Mucosa of stomach (tissue), 1 donor: ENCODE measurements around the gene GNB1L.

Experiments used
- H3K27me3 ChIP-seq: one replicate; pipeline ENCODE4 v1.7.0; 2013; ENCODE audit warnings: mild to moderate bottlenecking, low read length; ENCODE audit not compliant: control insufficient read depth, insufficient read depth
- H3K36me3 ChIP-seq: one replicate; pipeline ENCODE4 v1.7.0; 2013; ENCODE audit warnings: low read length; ENCODE audit not compliant: control insufficient read depth, insufficient read depth
- H3K4me1 ChIP-seq: one replicate; pipeline ENCODE4 v1.7.0; 2013; ENCODE audit warnings: mild to moderate bottlenecking, low read length; ENCODE audit not compliant: control insufficient read depth, insufficient read depth
- H3K4me3 ChIP-seq: one replicate; pipeline ENCODE4 v1.7.0; 2013; ENCODE audit warnings: low read length
- H3K9ac ChIP-seq: one replicate; pipeline ENCODE4 v1.7.0; 2013; ENCODE audit warnings: mild to moderate bottlenecking, low read length, moderate library complexity
- H3K9me3 ChIP-seq: one replicate; pipeline ENCODE4 v1.7.0; 2013; ENCODE audit warnings: mild to moderate bottlenecking, low read length, moderate library complexity; ENCODE audit not compliant: control insufficient read depth
- donor health status: Pancreatic carcinoma.

GNB1L gene

DNA sequence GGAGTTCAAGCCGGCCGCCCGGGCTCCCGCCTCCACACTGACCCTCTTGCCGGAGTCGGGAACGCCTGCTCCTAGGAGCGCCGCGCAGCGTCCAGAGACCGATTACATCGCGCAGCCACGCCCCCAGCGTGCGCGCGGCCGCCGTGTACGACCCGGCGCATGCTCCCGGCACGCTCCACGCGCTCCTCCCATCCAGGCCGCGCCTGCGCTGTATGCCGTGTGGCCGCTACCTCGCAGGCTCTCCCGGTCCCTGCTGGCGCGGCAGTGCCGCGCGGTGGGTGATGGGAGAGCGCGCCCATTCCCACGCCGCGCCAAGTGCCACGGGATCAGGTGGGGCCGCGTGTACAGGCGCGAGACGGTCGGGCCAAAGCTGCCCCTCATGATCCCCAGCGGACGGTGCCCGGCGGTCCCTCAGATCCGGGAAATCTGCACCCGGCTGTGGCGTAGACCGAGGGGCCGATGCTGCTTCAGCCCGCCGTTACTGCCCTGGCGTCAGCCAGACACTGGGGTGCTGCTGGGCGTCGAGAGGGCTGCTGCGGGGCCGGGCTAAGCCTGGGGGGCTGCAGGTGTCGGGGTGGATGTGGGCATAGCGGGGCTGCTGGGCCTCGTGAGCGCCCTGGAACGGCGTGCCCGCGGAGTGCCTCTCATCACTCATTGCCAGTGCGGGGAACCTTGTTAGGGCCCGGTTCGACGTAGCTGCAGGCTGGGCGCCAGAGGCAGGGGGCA lies at the start of gene GNB1L, which contains the start of gene RTL10:
Gene GNB1L, minus strand, starts transcription at position 97 of the 726 bp plus-strand sequence. CDS start 33,519 bp downstream, outside the sequence.
Gene RTL10, minus strand, starts transcription at position 97 of the 726 bp plus-strand sequence. CDS start 2,613 bp downstream, outside the sequence.
- H3K9ac ChIP-seq: peak within 1 kb of the TSS; percentile 88
- H3K9me3 ChIP-seq: no peaks in the 10 kb centered on the region
- H3K27me3 ChIP-seq: no peaks in the 10 kb centered on the region
- peak within 1 kb of the TSS; percentile 87 for H3K4me3 ChIP-seq
- peaks cover 37% of the 10 kb centered on the region for H3K4me1 ChIP-seq
- peaks cover 4% of the 10 kb centered on the region for H3K36me3 ChIP-seq

DNA sequence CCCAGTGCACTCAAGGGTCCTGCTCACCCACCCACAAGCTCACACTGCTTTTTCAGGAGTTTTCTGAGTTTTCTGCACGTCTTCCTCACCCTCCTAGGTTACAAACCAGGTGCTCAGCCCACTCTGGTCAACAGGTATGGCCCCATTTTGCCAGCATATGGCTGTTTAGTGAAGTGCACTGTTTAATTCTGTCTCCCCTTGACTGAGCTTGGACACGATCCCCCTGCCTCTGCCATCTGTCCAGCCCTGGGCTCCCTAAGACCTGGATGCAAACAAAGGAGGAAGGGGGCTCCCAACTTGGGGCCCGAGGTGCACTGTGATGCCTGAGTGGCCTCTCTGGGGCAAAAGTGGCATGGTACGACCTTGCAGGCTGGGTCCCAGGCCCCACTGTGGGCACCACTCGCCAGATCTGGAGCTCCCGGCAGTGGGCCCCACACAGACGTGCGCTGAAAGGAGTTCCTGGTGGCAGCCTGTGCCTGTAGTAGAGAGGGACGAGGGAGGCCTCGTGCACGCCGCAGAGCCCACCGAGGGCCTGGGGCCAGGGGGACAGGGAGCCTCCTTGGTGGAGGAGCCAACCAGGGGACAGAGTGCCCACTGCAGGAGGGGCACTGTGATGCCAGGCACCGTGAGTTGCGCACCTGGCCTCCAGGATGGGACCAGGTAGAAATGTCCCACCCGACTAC lies 49.6 kb upstream of the GNB1L start:
- no peak overlapping the region for H3K9ac ChIP-seq
- H3K4me1 ChIP-seq: peaks cover 9% of the 10 kb centered on the region
- no peak overlapping the region for H3K4me3 ChIP-seq
- H3K36me3 ChIP-seq: no peaks in the 10 kb centered on the region
- no peaks in the 10 kb centered on the region for H3K27me3 ChIP-seq
- no peaks in the 10 kb centered on the region for H3K9me3 ChIP-seq

GRCh38 chr22:19903513-19903912 lies 48.8 kb upstream of the GNB1L start:
- H3K36me3 ChIP-seq: no peaks in the 10 kb centered on the region

GRCh38 chr22:19903031-19903430 lies 48.4 kb upstream of the GNB1L start:
- H3K4me3 ChIP-seq: no peak overlapping the region
- no peak overlapping the region for H3K9ac ChIP-seq
- no peaks in the 10 kb centered on the region for H3K9me3 ChIP-seq
- peaks cover 9% of the 10 kb centered on the region for H3K4me1 ChIP-seq
- H3K27me3 ChIP-seq: no peaks in the 10 kb centered on the region
- no peaks in the 10 kb centered on the region for H3K36me3 ChIP-seq

More at GRCh38 chr22:19903513-19903912, 48.8 kb upstream of the GNB1L start:
- Histone ChIP-seq H3K4me3 (no peak overlapping the region), H3K9ac (no peak overlapping the region), H3K9me3 (no peaks in the 10 kb centered on the region), H3K27me3 (no peaks in the 10 kb centered on the region), H3K4me1 (peaks cover 9% of the 10 kb centered on the region)

GRCh38 chr22:19902245-19902715 lies 47.6 kb upstream of the GNB1L start:
- peaks cover 9% of the 10 kb centered on the region for H3K4me1 ChIP-seq
- no peaks in the 10 kb centered on the region for H3K9me3 ChIP-seq
- H3K36me3 ChIP-seq: no peaks in the 10 kb centered on the region
- H3K9ac ChIP-seq: no peak overlapping the region
- H3K27me3 ChIP-seq: no peaks in the 10 kb centered on the region
- H3K4me3 ChIP-seq: no peak overlapping the region

DNA sequence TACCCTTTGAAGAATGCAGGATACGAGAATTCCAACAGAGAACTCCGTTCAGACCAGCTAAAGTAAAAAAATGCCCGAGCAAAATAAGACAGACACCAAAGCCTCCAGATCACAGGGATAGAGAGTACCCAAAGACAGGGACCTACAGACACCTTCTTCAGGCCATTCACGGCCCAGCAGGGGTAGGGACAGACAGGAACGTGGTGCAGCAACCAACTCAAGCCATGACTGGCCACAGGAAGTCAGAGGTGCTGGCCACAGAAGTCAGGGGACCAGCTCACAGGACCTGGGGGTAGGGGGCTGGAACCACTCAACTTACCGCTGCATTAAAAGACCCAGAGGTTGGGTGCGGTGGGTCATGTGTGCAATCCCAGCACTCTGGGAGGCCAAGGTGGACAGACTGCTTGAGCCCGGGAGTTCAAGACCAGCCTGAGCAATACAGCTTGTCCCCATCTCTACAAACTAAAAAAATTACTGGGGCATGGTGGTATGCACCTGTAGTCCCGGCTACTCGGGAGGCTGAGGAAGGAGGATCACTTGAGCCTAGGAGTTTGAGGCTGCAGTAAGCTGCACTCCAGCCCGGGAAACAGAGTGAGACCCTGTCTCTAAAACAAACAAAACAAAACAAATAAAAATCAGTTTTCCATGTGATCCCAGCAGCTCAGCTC lies 47.0 kb upstream of the GNB1L start:
- no peaks in the 10 kb centered on the region for H3K9me3 ChIP-seq
- H3K27me3 ChIP-seq: no peaks in the 10 kb centered on the region
- no peak overlapping the region for H3K4me3 ChIP-seq
- no peaks in the 10 kb centered on the region for H3K36me3 ChIP-seq
- H3K4me1 ChIP-seq: peaks cover 9% of the 10 kb centered on the region
- H3K9ac ChIP-seq: no peak overlapping the region

GRCh38 chr22:19900707-19901436 lies 46.2 kb upstream of the GNB1L start:
- Histone ChIP-seq H3K27me3 (no peaks in the 10 kb centered on the region), H3K4me1 (peaks cover 9% of the 10 kb centered on the region), H3K9ac (no peak overlapping the region), H3K36me3 (no peaks in the 10 kb centered on the region), H3K9me3 (no peaks in the 10 kb centered on the region), H3K4me3 (no peak overlapping the region)

DNA sequence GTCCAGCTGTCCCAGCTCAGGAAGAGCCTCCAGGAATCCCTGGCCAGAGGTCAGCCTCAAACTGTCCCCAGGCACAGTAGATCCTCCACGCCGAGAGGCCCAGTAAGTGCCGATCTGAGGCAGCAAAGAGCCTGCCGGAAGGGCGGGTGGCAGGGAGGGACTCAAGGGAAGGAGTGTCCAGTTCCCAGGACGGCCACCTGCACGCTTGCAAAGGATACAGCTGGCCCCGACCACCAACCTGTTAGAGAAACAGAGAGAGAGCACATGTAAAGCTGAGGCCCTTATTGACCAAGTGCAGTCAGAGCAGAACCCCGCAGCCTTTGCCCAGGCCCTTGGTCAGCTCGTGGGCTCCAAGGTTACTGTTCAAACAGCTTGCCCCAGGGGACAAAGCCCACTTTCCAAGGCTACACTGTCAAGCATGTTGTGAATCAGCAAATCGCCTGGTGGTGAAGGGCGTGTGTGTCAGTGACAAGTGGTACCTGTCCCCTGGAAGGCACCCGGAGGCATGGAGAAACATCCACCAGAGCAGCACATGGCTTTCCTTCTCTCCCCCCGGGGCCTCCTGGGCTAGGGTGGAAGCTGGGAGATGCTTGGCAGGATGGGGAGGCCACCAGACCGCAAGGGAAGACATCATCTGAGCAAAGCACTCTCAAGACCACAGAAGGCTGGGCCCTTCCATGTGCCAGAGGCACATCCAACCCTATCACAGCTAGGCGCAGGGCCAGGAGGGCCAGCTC lies 44.3 kb upstream of the GNB1L start:
- H3K4me3 ChIP-seq: no peak overlapping the region
- peaks cover under 1% of the 10 kb centered on the region for H3K36me3 ChIP-seq
- H3K4me1 ChIP-seq: peaks cover 9% of the 10 kb centered on the region
- no peaks in the 10 kb centered on the region for H3K9me3 ChIP-seq
- H3K27me3 ChIP-seq: no peaks in the 10 kb centered on the region
- H3K9ac ChIP-seq: no peak overlapping the region

DNA sequence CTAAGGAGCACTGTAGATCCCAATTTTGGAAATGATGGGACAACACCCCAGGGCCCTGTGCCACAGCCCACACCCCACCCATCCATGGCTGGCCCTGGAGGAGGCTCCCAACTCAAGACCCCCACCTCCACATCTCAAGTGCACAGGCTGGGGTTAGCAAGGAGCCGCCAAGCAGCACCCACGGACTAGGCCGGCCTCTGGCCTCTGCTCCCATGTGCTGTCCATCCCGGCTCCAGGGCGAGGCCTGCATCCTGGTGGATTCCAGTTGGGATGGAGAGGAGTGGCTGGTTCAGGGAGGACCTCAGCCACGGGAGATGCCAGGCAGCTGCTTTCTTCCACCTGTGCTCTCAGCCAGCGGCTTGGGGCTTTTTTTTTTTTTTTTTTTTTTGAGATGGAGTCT lies 43.5 kb upstream of the GNB1L start:
- Histone ChIP-seq H3K36me3 (peaks cover 4% of the 10 kb centered on the region), H3K9me3 (no peaks in the 10 kb centered on the region), H3K9ac (no peak overlapping the region), H3K4me1 (peaks cover 9% of the 10 kb centered on the region), H3K4me3 (no peak overlapping the region), H3K27me3 (no peaks in the 10 kb centered on the region)

DNA sequence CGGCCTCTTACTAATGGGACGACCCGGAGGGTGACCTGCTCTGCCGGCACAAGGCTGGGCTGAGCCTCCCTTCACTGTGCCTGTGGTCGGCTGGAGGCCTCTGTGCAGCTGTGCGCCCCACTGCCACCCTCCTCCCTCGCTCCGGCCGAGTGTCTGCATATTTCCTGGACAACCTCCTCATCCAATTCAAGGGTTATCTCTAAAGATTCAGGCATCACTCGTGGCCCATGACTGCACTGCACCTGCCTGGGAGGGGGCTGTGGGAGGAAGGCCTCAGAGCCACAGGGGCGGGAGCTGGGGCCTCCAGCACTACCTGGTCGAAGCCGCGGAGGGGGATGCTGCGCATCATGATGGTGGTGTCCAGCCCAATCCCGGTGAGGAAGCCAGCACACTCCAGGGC lies 43.1 kb upstream of the GNB1L start:
- H3K4me1 ChIP-seq: peaks cover 9% of the 10 kb centered on the region
- peaks cover 4% of the 10 kb centered on the region for H3K36me3 ChIP-seq
- no peaks in the 10 kb centered on the region for H3K27me3 ChIP-seq
- H3K9ac ChIP-seq: no peak overlapping the region
- H3K9me3 ChIP-seq: no peaks in the 10 kb centered on the region
- H3K4me3 ChIP-seq: no peak overlapping the region

- Histone ChIP-seq H3K4me3 (no peak overlapping the region), H3K9ac (no peak overlapping the region), H3K9me3 (no peaks in the 10 kb centered on the region), H3K27me3 (no peaks in the 10 kb centered on the region), H3K4me1 (peaks cover 9% of the 10 kb centered on the region), H3K36me3 (peaks cover 4% of the 10 kb centered on the region)
Measured at GRCh38 chr22:19896665-19897355, 42.1 kb upstream of the GNB1L start.
